Endothelial cell of umbilical vein (primary cell): ENCODE measurements around the gene AKAP13.

Experiments
- EZH2 ChIP-seq: IDR thresholded peaks from 2 replicates; pipeline ENCODE4 v1.6.1; 2012; ENCODE audit warnings: borderline replicate concordance, low read depth, mild to moderate bottlenecking, moderate library complexity, low read length, inconsistent platforms; ENCODE audit not compliant: severe bottlenecking
- POLR2A ChIP-seq: IDR thresholded peaks from 2 replicates; pipeline ENCODE4 v1.6.1; 2012; ENCODE audit warnings: low read depth, mild to moderate bottlenecking, control low read depth, low read length
- TF ChIP-seq, protein P1 (sequence below), 2 donors: IDR thresholded peaks; 1 replicate in 1 of 2; 2 replicates in 1 of 2; pipeline ENCODE4 v1.5.1; 2011; ENCODE audit warnings: low read length in 2 of 2, mild to moderate bottlenecking in 2 of 2, moderate library complexity in 2 of 2, control low read depth in 1 of 2, inconsistent platforms in 1 of 2, low read depth in 1 of 2; ENCODE audit not compliant: insufficient read depth in 1 of 2; ENCODE audit errors: extremely low read depth in 1 of 2

DNA sequence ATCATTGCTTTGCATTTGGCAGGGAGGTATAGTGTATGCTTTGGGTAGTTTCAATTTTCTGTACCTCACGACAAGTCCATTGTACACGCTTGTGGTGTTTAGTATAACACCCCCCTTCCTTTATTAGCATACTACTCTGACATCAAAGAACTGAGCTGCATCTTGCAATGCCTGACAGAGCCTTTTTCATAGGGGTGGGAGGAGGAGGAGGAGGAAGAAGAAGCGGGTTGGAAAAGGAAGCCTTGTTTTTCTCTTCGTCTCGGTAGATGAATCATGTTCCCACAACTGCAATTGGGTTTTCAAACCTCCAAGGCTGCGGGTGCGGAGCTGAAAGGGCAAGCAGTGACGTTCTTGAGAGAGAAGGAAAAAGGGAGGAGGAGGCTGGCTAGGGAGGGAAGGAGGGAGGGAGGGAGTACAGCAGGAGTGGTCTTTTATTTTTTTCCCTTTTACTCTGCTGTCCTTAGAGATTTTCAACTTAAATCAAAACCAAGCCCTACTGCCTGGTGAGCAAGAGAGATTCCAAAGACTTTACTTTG, 238.6 kb downstream of the AKAP13 start:
- TF ChIP-seq, protein P1, sequence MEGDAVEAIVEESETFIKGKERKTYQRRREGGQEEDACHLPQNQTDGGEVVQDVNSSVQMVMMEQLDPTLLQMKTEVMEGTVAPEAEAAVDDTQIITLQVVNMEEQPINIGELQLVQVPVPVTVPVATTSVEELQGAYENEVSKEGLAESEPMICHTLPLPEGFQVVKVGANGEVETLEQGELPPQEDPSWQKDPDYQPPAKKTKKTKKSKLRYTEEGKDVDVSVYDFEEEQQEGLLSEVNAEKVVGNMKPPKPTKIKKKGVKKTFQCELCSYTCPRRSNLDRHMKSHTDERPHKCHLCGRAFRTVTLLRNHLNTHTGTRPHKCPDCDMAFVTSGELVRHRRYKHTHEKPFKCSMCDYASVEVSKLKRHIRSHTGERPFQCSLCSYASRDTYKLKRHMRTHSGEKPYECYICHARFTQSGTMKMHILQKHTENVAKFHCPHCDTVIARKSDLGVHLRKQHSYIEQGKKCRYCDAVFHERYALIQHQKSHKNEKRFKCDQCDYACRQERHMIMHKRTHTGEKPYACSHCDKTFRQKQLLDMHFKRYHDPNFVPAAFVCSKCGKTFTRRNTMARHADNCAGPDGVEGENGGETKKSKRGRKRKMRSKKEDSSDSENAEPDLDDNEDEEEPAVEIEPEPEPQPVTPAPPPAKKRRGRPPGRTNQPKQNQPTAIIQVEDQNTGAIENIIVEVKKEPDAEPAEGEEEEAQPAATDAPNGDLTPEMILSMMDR (IDR thresholded peaks at IDR 0.05; ENCODE audit: extremely low read depth in 1 of 2, insufficient read depth in 1 of 2, low read depth in 1 of 2, low read length in 2 of 2) = no peak
- TF ChIP-seq EZH2 = no peak
- TF ChIP-seq POLR2A = no peak
